HepG2 (cell line): Measurements from ENCODE around the gene ZFPL1. TPM values are rescaled to one million over a fixed set of nuclear protein-coding genes. Genes with fewer than 3 reads are reported as not detected.

Experiments
- ETV5 ChIP-seq: IDR thresholded peaks from 2 replicates; pipeline ENCODE4 v1.6.1; 2018; ENCODE audit warnings: missing biosample characterization, missing genetic modification reagents, inconsistent platforms, borderline replicate concordance
- FOXA3 ChIP-seq: IDR thresholded peaks from 2 replicates; pipeline ENCODE4 v1.6.1; 2016; ENCODE audit warnings: missing genetic modification reagents, missing compliant biosample characterization
- FOXK2 ChIP-seq: fragments of 450-650 bp; IDR thresholded peaks from 2 replicates; pipeline ENCODE4 v1.6.1; 2016
- PHF8 ChIP-seq: sonication (generic); formaldehyde crosslinking; IDR thresholded peaks from 2 replicates; pipeline ENCODE4 v1.5.0; 2020; ENCODE audit warnings: missing genetic modification reagents
- TBX2 ChIP-seq: sonication (generic); formaldehyde crosslinking; IDR thresholded peaks from 2 replicates; pipeline ENCODE4 v1.5.0; 2020; ENCODE audit warnings: missing genetic modification reagents, mild to moderate bottlenecking, borderline replicate concordance
- ZMAT3 ChIP-seq: sonication (generic); formaldehyde crosslinking; conservative IDR thresholded peaks from 2 replicates; pipeline ENCODE4 v1.7.0; 2021; ENCODE audit warnings: missing genetic modification reagents
- ZNF143 ChIP-seq: sonication (generic); formaldehyde crosslinking; IDR thresholded peaks from 2 replicates; pipeline ENCODE4 v1.4.0; 2020; ENCODE audit warnings: missing genetic modification reagents
- ZNF235 ChIP-seq: sonication (generic); formaldehyde crosslinking; IDR thresholded peaks from 2 replicates; pipeline ENCODE4 v1.8.1; 2023; ENCODE audit warnings: mild to moderate bottlenecking, missing genetic modification reagents, borderline replicate concordance
- ZNF274 ChIP-seq: sonication (generic); formaldehyde crosslinking; IDR thresholded peaks from 2 replicates; pipeline ENCODE4 v1.5.1; 2020; ENCODE audit warnings: mild to moderate bottlenecking, missing genetic modification reagents
- ZNF430 ChIP-seq: sonication (generic); formaldehyde crosslinking; IDR thresholded peaks from 2 replicates; pipeline ENCODE4 v1.9.0; 2021; ENCODE audit warnings: mild to moderate bottlenecking, missing genetic modification reagents
- ZNF550 ChIP-seq: sonication (generic); formaldehyde crosslinking; IDR thresholded peaks from 2 replicates; pipeline ENCODE4 v1.4.0; 2020; ENCODE audit warnings: mild to moderate bottlenecking, missing genetic modification reagents, borderline replicate concordance
- ZNF761 ChIP-seq: sonication (generic); formaldehyde crosslinking; conservative IDR thresholded peaks from 2 replicates; pipeline ENCODE4 v1.4.0; 2020; ENCODE audit warnings: mild to moderate bottlenecking, missing genetic modification reagents
- ZNF782 ChIP-seq: sonication (generic); formaldehyde crosslinking; IDR thresholded peaks from 2 replicates; pipeline ENCODE4 v1.4.0; 2020; ENCODE audit warnings: missing genetic modification reagents, mild to moderate bottlenecking, borderline replicate concordance
- polyA plus RNA-seq, 8 experiments: library from polyadenylated mRNA; depleted of rRNA in 3 of 8; stranded (reverse) in 7 of 8; unstranded in 1 of 8; fragments of >200 nt; fragmentation: Illumina TruSeq in 4 of 8; extraction: Trizol in 4 of 8; gene quantifications; 2 replicates each; pipeline versions ENCODE4 v1.2.1 to v1.2.3, GENCODE V29; 2011 to 2016; ENCODE audit warnings: low read depth in 4 of 8, missing spikeins in 1 of 8, mixed read lengths in 1 of 8; ENCODE audit not compliant: insufficient read depth in 1 of 8
- total RNA-seq, 5 experiments: library from RNA; depleted of rRNA; stranded (reverse); fragments of >200 nt; fragmentation: Illumina TruSeq; extraction: Trizol; gene quantifications; 2 replicates each; pipeline ENCODE4 v1.2.3, GENCODE V29; 2016; ENCODE audit warnings: low read depth in 1 of 5
- TF ChIP-seq, protein P1 (sequence below): sonication (generic); formaldehyde crosslinking; IDR thresholded peaks from 2 replicates; pipeline ENCODE4 v1.4.0; 2020; ENCODE audit warnings: low read depth, mild to moderate bottlenecking, missing genetic modification reagents
- TF ChIP-seq, protein P2 (sequence below): IDR thresholded peaks from 2 replicates; pipeline ENCODE4 v1.6.1; 2012; ENCODE audit warnings: low read depth, low read length, improper control_type of control experiment
- TF ChIP-seq, protein P3 (sequence below): sonication (generic); IDR thresholded peaks from 2 replicates; pipeline ENCODE4 v1.6.1; 2016; ENCODE audit warnings: low read depth, borderline replicate concordance
- TF ChIP-seq, protein P4 (sequence below): sonication (generic); formaldehyde crosslinking; IDR thresholded peaks from 2 replicates; pipeline ENCODE4 v1.5.1; 2020; ENCODE audit warnings: mild to moderate bottlenecking, missing genetic modification reagents, moderate library complexity
- TF ChIP-seq, protein P5 (sequence below), 2 experiments: sonication (generic) in 1 of 2; formaldehyde crosslinking in 1 of 2; IDR thresholded peaks; 2 replicates each; pipeline versions ENCODE4 v1.4.0 to v1.6.1; 2018 to 2020; ENCODE audit warnings: missing genetic modification reagents in 2 of 2, borderline replicate concordance in 1 of 2, low read depth in 1 of 2, mild to moderate bottlenecking in 1 of 2, missing biosample characterization in 1 of 2

The ZFPL1 gene
- total and polyA plus RNA-seq, 2 of the 13 experiments (the other 11 are each of a cell fraction or from before 2014, with no cell fraction given) = 32.2 to 56.0 TPM

DNA sequence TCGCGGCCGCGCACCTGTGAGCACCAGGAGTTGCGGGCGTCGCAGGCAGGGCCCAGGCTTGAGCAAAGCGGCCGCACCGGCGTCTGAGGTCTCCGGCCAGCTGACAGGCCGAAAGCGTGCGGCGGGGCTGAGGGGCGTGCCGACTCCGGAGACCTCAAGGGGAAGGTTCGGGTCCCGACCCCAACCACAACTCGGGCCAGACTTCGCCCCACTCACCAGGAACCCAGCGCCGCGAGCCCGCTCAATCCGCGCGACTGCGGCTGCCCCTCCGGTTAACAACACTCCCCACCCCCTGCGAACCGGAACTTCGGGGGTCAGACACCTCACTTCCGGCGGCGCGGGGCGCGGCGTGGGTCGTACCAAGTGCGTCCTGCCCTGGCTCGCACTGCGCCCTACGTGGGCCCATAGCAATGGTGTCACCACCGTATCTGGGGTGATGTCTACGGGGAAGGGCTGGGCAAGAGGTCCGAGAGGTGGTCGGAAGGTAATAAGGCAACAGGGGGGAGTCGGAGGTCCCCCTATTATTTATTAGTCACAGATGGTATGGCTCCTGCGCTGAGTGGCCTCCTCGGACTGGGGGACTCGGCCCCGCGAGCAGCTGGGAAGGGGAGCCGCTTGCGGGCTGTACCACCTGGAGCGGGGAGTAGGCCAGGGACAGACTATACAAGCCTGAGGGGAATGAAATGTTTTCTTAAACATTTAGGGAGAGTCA is 50.4 kb downstream of the ZFPL1 start, which contains the start of gene SYVN1 (continued):
- TF ChIP-seq ZNF274 (CRISPR knock-in tag) (peak; percentile 91), TBX2 (CRISPR knock-in tag) (peak; percentile 62; the same call in 1 of the 2 replicates), PHF8 (CRISPR knock-in tag) (peak; percentile 90), ZNF550 (CRISPR knock-in tag) (0 out of 2 replicates have a peak, but pooled peaks have one; percentile 36), ZNF430 (CRISPR knock-in tag) (peak; percentile 72; the same call in 1 of the 2 replicates), ZNF782 (CRISPR knock-in tag) (peak; percentile 61; the same call in 1 of the 2 replicates), ZNF143 (CRISPR knock-in tag) (peak; percentile 57; the same call in 1 of the 2 replicates), ZNF761 (CRISPR knock-in tag) (no peak; the same call in 1 of the 2 replicates), FOXA3 (CRISPR knock-in tag) (no peak; the same call in 1 of the 2 replicates), ETV5 (CRISPR knock-in tag) (peak; percentile 86), FOXK2 (peak; percentile 95), ZNF235 (peak; percentile 72), ZMAT3 (CRISPR knock-in tag) (peak; percentile 83)
- TF ChIP-seq, protein P1, sequence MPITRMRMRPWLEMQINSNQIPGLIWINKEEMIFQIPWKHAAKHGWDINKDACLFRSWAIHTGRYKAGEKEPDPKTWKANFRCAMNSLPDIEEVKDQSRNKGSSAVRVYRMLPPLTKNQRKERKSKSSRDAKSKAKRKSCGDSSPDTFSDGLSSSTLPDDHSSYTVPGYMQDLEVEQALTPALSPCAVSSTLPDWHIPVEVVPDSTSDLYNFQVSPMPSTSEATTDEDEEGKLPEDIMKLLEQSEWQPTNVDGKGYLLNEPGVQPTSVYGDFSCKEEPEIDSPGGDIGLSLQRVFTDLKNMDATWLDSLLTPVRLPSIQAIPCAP = 0 out of 2 replicates have a peak, but pooled peaks have one; percentile 17
- TF ChIP-seq, protein P2, sequence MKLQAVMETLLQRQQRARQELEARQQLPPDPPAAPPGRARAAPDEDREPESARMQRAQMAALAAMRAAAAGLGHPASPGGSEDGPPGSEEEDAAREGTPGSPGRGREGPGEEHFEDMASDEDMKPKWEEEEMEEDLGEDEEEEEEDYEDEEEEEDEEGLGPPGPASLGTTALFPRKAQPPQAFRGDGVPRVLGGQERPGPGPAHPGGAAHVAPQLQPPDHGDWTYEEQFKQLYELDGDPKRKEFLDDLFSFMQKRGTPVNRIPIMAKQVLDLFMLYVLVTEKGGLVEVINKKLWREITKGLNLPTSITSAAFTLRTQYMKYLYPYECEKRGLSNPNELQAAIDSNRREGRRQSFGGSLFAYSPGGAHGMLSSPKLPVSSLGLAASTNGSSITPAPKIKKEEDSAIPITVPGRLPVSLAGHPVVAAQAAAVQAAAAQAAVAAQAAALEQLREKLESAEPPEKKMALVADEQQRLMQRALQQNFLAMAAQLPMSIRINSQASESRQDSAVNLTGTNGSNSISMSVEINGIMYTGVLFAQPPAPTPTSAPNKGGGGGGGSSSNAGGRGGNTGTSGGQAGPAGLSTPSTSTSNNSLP = 0 out of 2 replicates have a peak, but pooled peaks have one; percentile 50
- TF ChIP-seq, protein P3, sequence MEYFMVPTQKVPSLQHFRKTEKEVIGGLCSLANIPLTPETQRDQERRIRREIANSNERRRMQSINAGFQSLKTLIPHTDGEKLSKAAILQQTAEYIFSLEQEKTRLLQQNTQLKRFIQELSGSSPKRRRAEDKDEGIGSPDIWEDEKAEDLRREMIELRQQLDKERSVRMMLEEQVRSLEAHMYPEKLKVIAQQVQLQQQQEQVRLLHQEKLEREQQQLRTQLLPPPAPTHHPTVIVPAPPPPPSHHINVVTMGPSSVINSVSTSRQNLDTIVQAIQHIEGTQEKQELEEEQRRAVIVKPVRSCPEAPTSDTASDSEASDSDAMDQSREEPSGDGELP = peak; percentile 77
- TF ChIP-seq, protein P4, sequence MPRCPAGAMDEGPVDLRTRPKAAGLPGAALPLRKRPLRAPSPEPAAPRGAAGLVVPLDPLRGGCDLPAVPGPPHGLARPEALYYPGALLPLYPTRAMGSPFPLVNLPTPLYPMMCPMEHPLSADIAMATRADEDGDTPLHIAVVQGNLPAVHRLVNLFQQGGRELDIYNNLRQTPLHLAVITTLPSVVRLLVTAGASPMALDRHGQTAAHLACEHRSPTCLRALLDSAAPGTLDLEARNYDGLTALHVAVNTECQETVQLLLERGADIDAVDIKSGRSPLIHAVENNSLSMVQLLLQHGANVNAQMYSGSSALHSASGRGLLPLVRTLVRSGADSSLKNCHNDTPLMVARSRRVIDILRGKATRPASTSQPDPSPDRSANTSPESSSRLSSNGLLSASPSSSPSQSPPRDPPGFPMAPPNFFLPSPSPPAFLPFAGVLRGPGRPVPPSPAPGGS (CRISPR knock-in tag) = peak; percentile 79
- TF ChIP-seq, protein P5, sequence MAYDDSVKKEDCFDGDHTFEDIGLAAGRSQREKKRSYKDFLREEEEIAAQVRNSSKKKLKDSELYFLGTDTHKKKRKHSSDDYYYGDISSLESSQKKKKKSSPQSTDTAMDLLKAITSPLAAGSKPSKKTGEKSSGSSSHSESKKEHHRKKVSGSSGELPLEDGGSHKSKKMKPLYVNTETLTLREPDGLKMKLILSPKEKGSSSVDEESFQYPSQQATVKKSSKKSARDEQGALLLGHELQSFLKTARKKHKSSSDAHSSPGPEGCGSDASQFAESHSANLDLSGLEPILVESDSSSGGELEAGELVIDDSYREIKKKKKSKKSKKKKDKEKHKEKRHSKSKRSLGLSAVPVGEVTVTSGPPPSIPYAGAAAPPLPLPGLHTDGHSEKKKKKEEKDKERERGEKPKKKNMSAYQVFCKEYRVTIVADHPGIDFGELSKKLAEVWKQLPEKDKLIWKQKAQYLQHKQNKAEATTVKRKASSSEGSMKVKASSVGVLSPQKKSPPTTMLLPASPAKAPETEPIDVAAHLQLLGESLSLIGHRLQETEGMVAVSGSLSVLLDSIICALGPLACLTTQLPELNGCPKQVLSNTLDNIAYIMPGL (CRISPR knock-in tag; IDR thresholded peaks at IDR 0.05; ENCODE audit: borderline replicate concordance in 1 of 2, low read depth in 1 of 2) = peak; percentile 78 to 82
